Mesothelial cell of epicardium (in vitro differentiated cells): ENCODE results near the gene GCK. TPM values are rescaled to one million over a fixed set of nuclear protein-coding genes. Genes with fewer than 3 reads are reported as not detected.

Experiments
- DNase-seq, 2 experiments: peaks; one replicate each; pipeline ENCODE4 v3.0.0; 2021; ENCODE audit warnings: low spot score in 2 of 2; ENCODE audit not compliant: unreplicated experiment in 2 of 2
- H3K27ac Mint-ChIP-seq: 2 replicates; pipeline ENCODE4 v1.8.0; 2021; ENCODE audit warnings: mixed read lengths
- H3K27me3 Mint-ChIP-seq: 2 replicates; pipeline ENCODE4 v1.8.0; 2021; ENCODE audit warnings: low read depth, mixed read lengths
- H3K36me3 Mint-ChIP-seq: 2 replicates; pipeline ENCODE4 v1.8.0; 2021; ENCODE audit warnings: mixed read lengths
- H3K4me1 Mint-ChIP-seq: 2 replicates; pipeline ENCODE4 v1.8.0; 2021; ENCODE audit warnings: mixed read lengths
- H3K4me3 Mint-ChIP-seq: 2 replicates; pipeline ENCODE4 v1.8.0; 2021; ENCODE audit warnings: mild to moderate bottlenecking, moderate library complexity, mixed read lengths
- H3K9me3 Mint-ChIP-seq: 2 replicates; pipeline ENCODE4 v1.8.0; 2021; ENCODE audit warnings: mixed read lengths
- CTCF ChIP-seq: fragments of 200-600 bp; sonication (generic); IDR thresholded peaks from one replicate; pipeline ENCODE4 v1.5.0; 2021; ENCODE audit warnings: antibody characterized with exemption; ENCODE audit not compliant: unreplicated experiment
- total RNA-seq: library from RNA; stranded (reverse); gene quantifications from 3 replicates; pipeline ENCODE4 v1.2.1, GENCODE V29; 2021

GCK gene
- total RNA-seq, 1 donor from 2014 or later: 1.5 TPM

DNA sequence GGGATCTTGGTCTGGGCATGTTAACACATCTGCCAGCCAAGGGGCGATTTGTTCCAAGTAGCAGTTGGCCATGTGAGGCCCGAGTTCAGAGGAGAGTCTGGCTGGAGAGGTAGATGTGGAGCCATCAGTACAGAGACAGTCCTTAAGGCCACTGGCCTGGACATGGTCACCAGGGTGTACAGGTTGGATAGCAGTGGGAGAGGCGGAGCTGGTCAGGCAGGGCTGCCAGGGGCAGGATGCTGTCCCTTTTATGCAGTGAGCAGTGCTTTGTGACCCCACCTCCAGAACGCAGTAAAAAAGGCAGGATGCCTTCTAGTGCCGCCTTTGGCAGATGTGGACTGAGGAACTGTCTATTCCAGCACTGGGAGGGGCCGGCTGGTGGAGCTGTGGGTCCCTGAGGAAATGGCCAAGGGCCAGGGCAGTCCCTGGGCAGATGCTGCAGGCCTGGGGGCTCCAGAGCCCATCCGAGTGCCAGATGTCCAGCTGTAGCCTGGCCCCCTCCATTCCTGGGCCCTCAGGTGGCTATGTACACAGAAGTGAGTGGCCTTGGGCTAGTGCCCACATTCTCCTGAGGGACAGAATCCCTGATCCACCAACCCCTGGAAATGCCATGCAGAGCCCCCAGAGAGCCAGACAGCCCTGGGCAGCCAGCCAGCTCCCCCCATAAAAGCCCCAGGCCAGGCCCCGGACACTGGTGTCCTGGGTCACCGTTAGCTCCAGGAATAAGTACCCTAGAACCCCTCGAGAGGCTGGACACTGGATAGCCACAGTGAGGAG lies 31.0 kb downstream of the GCK start:
- H3K36me3 Mint-ChIP-seq: no peaks in the 10 kb centered on the region
- no peak overlapping the region for H3K4me3 Mint-ChIP-seq
- no peak for DNase-seq
- TF ChIP-seq CTCF: no peak
- H3K4me1 Mint-ChIP-seq: peaks cover 6% of the 10 kb centered on the region
- no peak overlapping the region for H3K27ac Mint-ChIP-seq
- no peaks in the 10 kb centered on the region for H3K27me3 Mint-ChIP-seq
- H3K9me3 Mint-ChIP-seq: no peaks in the 10 kb centered on the region

DNA sequence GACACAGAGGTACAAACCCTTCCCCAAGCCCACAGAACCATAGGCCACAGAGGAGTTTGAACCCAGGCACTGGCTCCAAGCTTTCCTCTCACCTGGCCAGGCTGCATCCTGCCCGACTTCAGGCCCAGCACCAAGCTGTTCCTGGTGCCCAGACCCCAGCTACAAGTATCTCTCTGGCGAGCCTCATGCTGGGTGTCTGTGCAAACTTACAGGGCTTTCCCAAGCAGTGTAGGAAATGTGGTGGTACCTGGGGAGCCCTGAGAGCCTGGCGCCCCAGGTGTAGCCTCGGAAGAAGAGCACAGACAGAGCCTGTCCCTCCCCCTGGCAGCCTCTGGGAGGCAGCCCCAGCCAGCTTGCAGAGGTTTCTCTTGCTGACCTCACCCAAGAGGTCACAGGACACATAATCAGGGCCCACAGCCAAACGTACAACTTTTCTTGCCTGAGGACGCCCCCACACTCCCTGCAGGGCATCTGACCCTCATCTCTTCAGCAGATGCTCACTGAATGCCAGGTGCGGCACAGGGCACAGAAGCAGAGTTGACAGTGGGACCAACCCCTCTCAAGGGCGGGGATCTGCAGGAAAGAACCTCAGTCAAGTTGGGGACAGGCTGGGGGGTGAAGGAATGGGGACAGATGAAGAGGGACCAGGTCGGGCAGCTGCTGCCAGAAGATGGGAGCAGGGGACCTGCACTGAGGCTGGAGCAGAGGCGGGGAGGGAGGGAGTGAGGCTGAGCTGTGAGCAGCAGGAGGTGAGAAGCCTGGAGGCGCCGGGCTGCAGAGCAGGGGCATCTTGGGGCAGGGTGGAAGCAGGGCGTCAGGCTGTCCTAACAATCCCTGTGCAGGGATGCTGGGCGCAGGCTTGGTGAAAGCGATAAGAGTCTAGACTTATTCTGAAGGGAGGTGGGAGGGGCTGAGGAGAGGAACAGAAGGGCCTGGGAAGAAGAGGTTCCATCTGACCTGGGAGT lies 31.8 kb downstream of the GCK start:
- no peak for TF ChIP-seq CTCF
- Mint-ChIP-seq H3K4me1 (no peaks in the 10 kb centered on the region), H3K27ac (no peak overlapping the region), H3K4me3 (no peak overlapping the region), H3K9me3 (no peaks in the 10 kb centered on the region), H3K36me3 (no peaks in the 10 kb centered on the region), H3K27me3 (no peaks in the 10 kb centered on the region)
- DNase-seq: no peak

DNA sequence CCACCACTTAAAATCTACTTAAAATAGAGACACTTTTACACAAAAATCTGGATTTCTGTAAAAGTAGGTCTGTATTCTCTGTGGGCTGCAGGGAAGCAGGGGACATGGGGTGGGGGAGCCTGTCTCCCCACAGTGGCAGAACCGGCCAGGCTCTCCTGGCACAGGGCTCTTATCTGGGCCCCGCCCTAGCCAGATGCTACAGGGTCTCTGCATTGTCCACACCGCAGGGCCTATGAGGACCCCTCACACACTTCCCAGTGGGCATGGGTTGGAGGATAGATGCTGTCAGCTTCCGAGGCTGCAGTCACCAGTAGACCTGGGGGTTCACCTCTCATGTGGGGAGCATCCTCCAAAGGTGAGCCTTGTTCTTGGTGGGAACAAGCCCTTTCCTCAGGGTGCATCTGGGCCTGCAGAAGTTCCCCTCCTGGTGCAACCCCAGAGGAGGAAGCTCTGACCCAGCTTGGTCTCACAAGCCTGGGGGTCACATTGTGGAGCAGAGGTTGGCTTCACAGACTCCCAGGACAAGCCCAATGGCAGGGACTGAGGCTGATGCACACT lies 32.7 kb downstream of the GCK start:
- TF ChIP-seq CTCF: no peak
- Mint-ChIP-seq H3K27ac (no peak overlapping the region), H3K4me3 (no peak overlapping the region), H3K4me1 (no peaks in the 10 kb centered on the region), H3K36me3 (no peaks in the 10 kb centered on the region), H3K9me3 (no peaks in the 10 kb centered on the region), H3K27me3 (no peaks in the 10 kb centered on the region)
- no peak for DNase-seq

- H3K9me3 Mint-ChIP-seq: no peaks in the 10 kb centered on the region
- H3K4me3 Mint-ChIP-seq: no peak overlapping the region
- H3K27ac Mint-ChIP-seq: no peak overlapping the region
- no peaks in the 10 kb centered on the region for H3K27me3 Mint-ChIP-seq
- no peak for TF ChIP-seq CTCF
- no peaks in the 10 kb centered on the region for H3K4me1 Mint-ChIP-seq
- H3K36me3 Mint-ChIP-seq: no peaks in the 10 kb centered on the region
- no peak for DNase-seq
Observed at GRCh38 chr7:44155191-44156185, 33.8 kb downstream of the GCK start.

- H3K4me3 Mint-ChIP-seq: no peak overlapping the region
- no peaks in the 10 kb centered on the region for H3K27me3 Mint-ChIP-seq
- no peaks in the 10 kb centered on the region for H3K36me3 Mint-ChIP-seq
- no peaks in the 10 kb centered on the region for H3K4me1 Mint-ChIP-seq
- DNase-seq: no peak
- no peak for TF ChIP-seq CTCF
- H3K27ac Mint-ChIP-seq: no peak overlapping the region
- no peaks in the 10 kb centered on the region for H3K9me3 Mint-ChIP-seq
Observed at GRCh38 chr7:44154703-44155102, 34.5 kb downstream of the GCK start.
